GM12878 (cell line): ENCODE measurements around the gene ROCK1. TPM values are rescaled to one million over a fixed set of nuclear protein-coding genes. Genes with fewer than 3 reads are reported as not detected.

Experiments used
- ATAC-seq: fragments of 200-7000 bp; cut with Tn5 transposase; 3 replicates; pipeline ENCODE4 v1.9.1; 2020; ENCODE audit warnings: mild to moderate bottlenecking, moderate library complexity
- BruUV-seq: library from RNA; stranded (reverse); fragments of 400-500 nt; replicated peaks from 2 replicates; lab custom pipeline; 2021; lab: Mats Ljungman, UMichigan
- CTCF ChIA-PET: fragments of 300-600 bp; sonication (Branson Sonifier 250); formaldehyde crosslinking; extraction: SDS; loops from one replicate; lab custom pipeline; 2021; ENCODE audit warnings: inconsistent platforms; lab: Yijun Ruan, JAX
- POLR2A ChIA-PET: fragments of 350-600 bp; formaldehyde crosslinking; extraction: SDS; loops from one replicate; lab custom pipeline; 2021; ENCODE audit warnings: inconsistent platforms; lab: Charles Lee
- RAD21 ChIA-PET: fragments of 300-600 bp; sonication (Branson Sonifier 250); formaldehyde crosslinking; loops from one replicate; lab custom pipeline; 2023; ENCODE audit warnings: antibody characterized with exemption; ENCODE audit not compliant: unreplicated experiment; lab: Charles Lee
- SMC1A ChIA-PET: fragments of 300-600 bp; sonication (Branson Sonifier 250); formaldehyde crosslinking; loops from one replicate; lab custom pipeline; 2023; ENCODE audit not compliant: unreplicated experiment, uncharacterized antibody; lab: Charles Lee
- DNase-seq: peaks from one replicate; pipeline ENCODE4 v3.0.0-alpha.2; 2011; ENCODE audit warnings: low read depth, low spot score
- FAIRE-seq: peaks from 3 replicates; lab custom pipeline; 2011; peaks lifted over from hg19 to GRCh38; lab: Jason Lieb, UNC
- H2AFZ ChIP-seq: 2 replicates; pipeline ENCODE4 v1.6.0; 2011; ENCODE audit warnings: low read depth, low read length, control low read depth; ENCODE audit not compliant: control insufficient read depth
- H3K27ac ChIP-seq: 2 replicates; pipeline ENCODE4 v1.5.1; 2011; ENCODE audit warnings: control low read depth; ENCODE audit not compliant: control insufficient read depth, insufficient read depth
- H3K27me3 ChIP-seq, 2 experiments: replicated peaks in 1 of 2; 2 replicates each; pipeline versions ENCODE4 v1.6.0 to v1.6.1; 2011; ENCODE audit warnings: low read length in 1 of 2; ENCODE audit not compliant: control insufficient read depth in 2 of 2, insufficient read depth in 2 of 2
- H3K36me3 ChIP-seq, 2 experiments: 2 replicates each; pipeline ENCODE4 v1.5.1; 2011; ENCODE audit warnings: low read length in 1 of 2; ENCODE audit not compliant: control insufficient read depth in 2 of 2, insufficient read depth in 2 of 2
- H3K4me1 ChIP-seq: 2 replicates; pipeline ENCODE4 v1.6.1; 2011; ENCODE audit warnings: mild to moderate bottlenecking, low read length, moderate library complexity, mixed read lengths; ENCODE audit not compliant: control insufficient read depth, insufficient read depth
- H3K4me2 ChIP-seq: 2 replicates; pipeline ENCODE4 v1.6.0; 2011; ENCODE audit warnings: control low read depth; ENCODE audit not compliant: control insufficient read depth, insufficient read depth
- H3K4me3 ChIP-seq: fragments of 200-600 bp; sonication (generic); 2 replicates; pipeline ENCODE4 v1.5.1; 2016
- H3K79me2 ChIP-seq: 2 replicates; pipeline ENCODE4 v1.6.0; 2011; ENCODE audit warnings: low read length; ENCODE audit not compliant: control insufficient read depth, insufficient read depth
- H3K9ac ChIP-seq: 2 replicates; pipeline ENCODE4 v1.8.0; 2011; ENCODE audit warnings: low read length, control low read depth, mixed read lengths; ENCODE audit not compliant: control insufficient read depth, insufficient read depth
- H3K9me3 ChIP-seq: replicated peaks from 3 replicates; pipeline ENCODE4 v1.5.1; 2011; ENCODE audit warnings: mild to moderate bottlenecking, low read length; ENCODE audit not compliant: control insufficient read depth, insufficient read depth
- H4K20me1 ChIP-seq: 2 replicates; pipeline ENCODE4 v1.6.0; 2011; ENCODE audit not compliant: control insufficient read depth, insufficient read depth
- BMI1 ChIP-seq: fragments of 450-650 bp; IDR thresholded peaks from 2 replicates; pipeline ENCODE4 v1.6.1; 2016; ENCODE audit warnings: mild to moderate bottlenecking, moderate library complexity, borderline replicate concordance
- CHD1 ChIP-seq: IDR thresholded peaks from 2 replicates; pipeline ENCODE4 v1.6.1; 2012; ENCODE audit warnings: low read depth, low read length, improper control_type of control experiment
- FOXK2 ChIP-seq: fragments of 450-650 bp; IDR thresholded peaks from 2 replicates; pipeline ENCODE4 v1.6.1; 2017; ENCODE audit warnings: mild to moderate bottlenecking, moderate library complexity
- LARP7 ChIP-seq: fragments of 450-650 bp; IDR thresholded peaks from 2 replicates; pipeline ENCODE4 v1.6.1; 2017; ENCODE audit warnings: mild to moderate bottlenecking
- MTA2 ChIP-seq: fragments of 450-650 bp; IDR thresholded peaks from 2 replicates; pipeline ENCODE4 v1.6.1; 2016; ENCODE audit warnings: low read depth, mild to moderate bottlenecking, moderate library complexity
- MYC ChIP-seq: IDR thresholded peaks from 2 replicates; pipeline ENCODE4 v1.6.1; 2011; ENCODE audit warnings: mild to moderate bottlenecking, low read length, moderate library complexity, inconsistent platforms; ENCODE audit not compliant: insufficient read depth, insufficient replicate concordance, insufficient read length, severe bottlenecking
- NFYB ChIP-seq: IDR thresholded peaks from 2 replicates; pipeline ENCODE4 v1.6.1; 2011; ENCODE audit warnings: low read depth, mild to moderate bottlenecking, low read length, improper control_type of control experiment, moderate library complexity; ENCODE audit not compliant: insufficient read depth
- RCOR1 ChIP-seq: conservative IDR thresholded peaks from 2 replicates; pipeline ENCODE4 v1.6.1; 2012; ENCODE audit warnings: low read depth, low read length, improper control_type of control experiment
- RUNX3 ChIP-seq: IDR thresholded peaks from 2 replicates; pipeline ENCODE4 v1.6.1; 2012; ENCODE audit warnings: low read length, inconsistent platforms
- SP1 ChIP-seq: IDR thresholded peaks from one replicate; pipeline ENCODE4 v1.6.1; 2011; ENCODE audit warnings: low read depth, low read length
- STAT1 ChIP-seq: fragments of 450-650 bp; conservative IDR thresholded peaks from 2 replicates; pipeline ENCODE4 v1.6.1; 2014; ENCODE audit warnings: antibody characterized with exemption, mild to moderate bottlenecking
- SUPT20H ChIP-seq: IDR thresholded peaks from 2 replicates; pipeline ENCODE4 v1.6.1; 2011; ENCODE audit warnings: low read depth, mild to moderate bottlenecking, low read length, moderate library complexity, borderline replicate concordance; ENCODE audit not compliant: control insufficient read depth
- TCF12 ChIP-seq: IDR thresholded peaks from 2 replicates; pipeline ENCODE4 v1.6.1; 2011; ENCODE audit warnings: low read depth, mild to moderate bottlenecking, low read length
- ZNF217 ChIP-seq: fragments of 450-650 bp; IDR thresholded peaks from 2 replicates; pipeline ENCODE4 v1.6.1; 2017; ENCODE audit warnings: antibody characterized with exemption, mild to moderate bottlenecking
- WGBS: methylation state at CpG from one replicate; pipeline ENCODE4 v1.1.6; 2016; ENCODE audit warnings: low lambda C conversion rate; ENCODE audit not compliant: insufficient replicate concordance, insufficient coverage; ENCODE audit errors: missing lambda C conversion rate; 5-methylcytosine and 5-hydroxymethylcytosine counted together
- in situ Hi-C: fragments of 300-500 bp; cut with MboI; formaldehyde crosslinking; loops from 9 replicates; pipeline ENCODE4 v1.14.3; 2018; ENCODE audit warnings: mixed read lengths
- intact Hi-C: fragments of 100-400 bp; cut with micrococcal nuclease; formaldehyde crosslinking; loops from one replicate; pipeline ENCODE4 v1.14.2; 2022; ENCODE audit not compliant: unreplicated experiment
- polyA plus RNA-seq, 11 experiments: library from polyadenylated mRNA; depleted of rRNA in 4 of 11; unstranded in 6 of 11; stranded (reverse) in 5 of 11; fragments of >200 nt; fragmentation: Nextera tagmentation in 4 of 11; fragmentation: Illumina TruSeq in 1 of 11; extraction: Ambion mirVana in 4 of 11; extraction: Trizol in 1 of 11; gene quantifications; 1 replicate in 1 of 11; 2 replicates in 10 of 11; pipeline versions ENCODE4 v1.2.1 to v1.2.3, GENCODE V29; 2011 to 2016; ENCODE audit warnings: inconsistent platforms in 2 of 11, missing spikeins in 2 of 11, low read depth in 1 of 11
- total RNA-seq, 4 experiments: library from RNA; depleted of rRNA in 3 of 4; stranded (reverse); fragments of >200 nt in 3 of 4; fragmentation: Illumina TruSeq in 1 of 4; extraction: Trizol in 1 of 4; gene quantifications; 2 replicates each; pipeline versions ENCODE4 v1.2.1 to v1.2.3, GENCODE V29; 2013 to 2021
- TF ChIP-seq, protein P1 (sequence below): fragments of 150-350 bp; IDR thresholded peaks from 2 replicates; pipeline ENCODE4 v1.6.1; 2014; ENCODE audit warnings: mild to moderate bottlenecking, low read depth, low read length
- TF ChIP-seq, protein P2 (sequence below): fragments of 450-650 bp; IDR thresholded peaks from 2 replicates; pipeline ENCODE4 v1.6.1; 2016; ENCODE audit warnings: mild to moderate bottlenecking
- TF ChIP-seq, protein P3 (sequence below): fragments of 450-650 bp; IDR thresholded peaks from 2 replicates; pipeline ENCODE4 v1.6.1; 2016; ENCODE audit warnings: mild to moderate bottlenecking, moderate library complexity, borderline replicate concordance

Gene ROCK1
- total and polyA plus RNA-seq, 10 of the 15 experiments (the other 5 are each of a cell fraction or from before 2014, with no cell fraction given): 14.8 to 46.6 (median 29.5) TPM

DNA sequence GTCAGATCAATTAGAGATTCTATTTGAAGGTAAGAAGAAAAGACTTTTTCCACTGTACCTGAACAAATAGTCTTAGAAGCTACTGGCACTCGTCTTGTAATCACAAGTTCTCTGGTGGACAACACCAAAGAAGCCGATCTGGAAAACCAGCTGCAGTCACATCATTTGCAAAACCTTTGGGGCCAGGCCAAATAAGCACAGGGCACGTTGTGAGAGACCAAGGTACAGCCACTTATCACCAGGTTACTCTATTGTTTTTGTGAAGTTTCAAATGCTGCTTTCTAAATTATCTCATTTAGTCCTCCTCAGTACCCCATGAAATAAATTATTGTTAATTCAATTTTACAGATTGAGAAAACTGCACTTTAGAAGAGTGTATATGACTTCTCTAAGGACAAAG lies 18.5 kb downstream of the ROCK1 start:
- 84% methylated on average over 3 of the region's 3 CpGs for WGBS
- Histone ChIP-seq H4K20me1 (no peaks in the 10 kb centered on the region), H3K4me1 (no peaks in the 10 kb centered on the region), H3K9ac (no peak overlapping the region), H2AFZ (no peak overlapping the region), H3K27ac (no peak overlapping the region), H3K27me3 (no peaks in the 10 kb centered on the region), H3K4me2 (no peak overlapping the region), H3K79me2 (peaks cover 74% of the 10 kb centered on the region), H3K36me3 (peaks cover 0 to 9% of the 10 kb centered on the region in 2 experiments; a peak in 2 of 4 replicates), H3K9me3 (peaks cover 5% of the 10 kb centered on the region), H3K4me3 (no peak overlapping the region)
- intact Hi-C loops: no loop called here
- ChIA-PET RAD21 (no interaction called here), SMC1A (no interaction called here), CTCF (no interaction called here), POLR2A (no interaction called here)
- DNase-seq: no peak
- BruUV-seq: no TSS peak
- no peak for FAIRE-seq
- in situ Hi-C loops: loop anchor here (10.0 to 25.0 kb wide), 2 partner anchors 94 to 98 kb away; no protein-coding TSS in a partner anchor
- no peak for ATAC-seq
- TF ChIP-seq ZNF217 (no peak), SUPT20H (no peak), RUNX3 (no peak), NFYB (no peak), MTA2 (no peak), BMI1 (no peak), CHD1 (no peak), FOXK2 (no peak), SP1 (no peak), STAT1 (no peak), TCF12 (no peak), MYC (no peak), RCOR1 (no peak), LARP7 (no peak)
- TF ChIP-seq, protein P1, sequence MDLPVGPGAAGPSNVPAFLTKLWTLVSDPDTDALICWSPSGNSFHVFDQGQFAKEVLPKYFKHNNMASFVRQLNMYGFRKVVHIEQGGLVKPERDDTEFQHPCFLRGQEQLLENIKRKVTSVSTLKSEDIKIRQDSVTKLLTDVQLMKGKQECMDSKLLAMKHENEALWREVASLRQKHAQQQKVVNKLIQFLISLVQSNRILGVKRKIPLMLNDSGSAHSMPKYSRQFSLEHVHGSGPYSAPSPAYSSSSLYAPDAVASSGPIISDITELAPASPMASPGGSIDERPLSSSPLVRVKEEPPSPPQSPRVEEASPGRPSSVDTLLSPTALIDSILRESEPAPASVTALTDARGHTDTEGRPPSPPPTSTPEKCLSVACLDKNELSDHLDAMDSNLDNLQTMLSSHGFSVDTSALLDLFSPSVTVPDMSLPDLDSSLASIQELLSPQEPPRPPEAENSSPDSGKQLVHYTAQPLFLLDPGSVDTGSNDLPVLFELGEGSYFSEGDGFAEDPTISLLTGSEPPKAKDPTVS: no peak
- TF ChIP-seq, protein P2, sequence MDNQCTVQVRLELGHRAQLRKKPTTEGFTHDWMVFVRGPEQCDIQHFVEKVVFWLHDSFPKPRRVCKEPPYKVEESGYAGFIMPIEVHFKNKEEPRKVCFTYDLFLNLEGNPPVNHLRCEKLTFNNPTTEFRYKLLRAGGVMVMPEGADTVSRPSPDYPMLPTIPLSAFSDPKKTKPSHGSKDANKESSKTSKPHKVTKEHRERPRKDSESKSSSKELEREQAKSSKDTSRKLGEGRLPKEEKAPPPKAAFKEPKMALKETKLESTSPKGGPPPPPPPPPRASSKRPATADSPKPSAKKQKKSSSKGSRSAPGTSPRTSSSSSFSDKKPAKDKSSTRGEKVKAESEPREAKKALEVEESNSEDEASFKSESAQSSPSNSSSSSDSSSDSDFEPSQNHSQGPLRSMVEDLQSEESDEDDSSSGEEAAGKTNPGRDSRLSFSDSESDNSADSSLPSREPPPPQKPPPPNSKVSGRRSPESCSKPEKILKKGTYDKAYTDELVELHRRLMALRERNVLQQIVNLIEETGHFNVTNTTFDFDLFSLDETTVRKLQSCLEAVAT: no peak
- TF ChIP-seq, protein P3, sequence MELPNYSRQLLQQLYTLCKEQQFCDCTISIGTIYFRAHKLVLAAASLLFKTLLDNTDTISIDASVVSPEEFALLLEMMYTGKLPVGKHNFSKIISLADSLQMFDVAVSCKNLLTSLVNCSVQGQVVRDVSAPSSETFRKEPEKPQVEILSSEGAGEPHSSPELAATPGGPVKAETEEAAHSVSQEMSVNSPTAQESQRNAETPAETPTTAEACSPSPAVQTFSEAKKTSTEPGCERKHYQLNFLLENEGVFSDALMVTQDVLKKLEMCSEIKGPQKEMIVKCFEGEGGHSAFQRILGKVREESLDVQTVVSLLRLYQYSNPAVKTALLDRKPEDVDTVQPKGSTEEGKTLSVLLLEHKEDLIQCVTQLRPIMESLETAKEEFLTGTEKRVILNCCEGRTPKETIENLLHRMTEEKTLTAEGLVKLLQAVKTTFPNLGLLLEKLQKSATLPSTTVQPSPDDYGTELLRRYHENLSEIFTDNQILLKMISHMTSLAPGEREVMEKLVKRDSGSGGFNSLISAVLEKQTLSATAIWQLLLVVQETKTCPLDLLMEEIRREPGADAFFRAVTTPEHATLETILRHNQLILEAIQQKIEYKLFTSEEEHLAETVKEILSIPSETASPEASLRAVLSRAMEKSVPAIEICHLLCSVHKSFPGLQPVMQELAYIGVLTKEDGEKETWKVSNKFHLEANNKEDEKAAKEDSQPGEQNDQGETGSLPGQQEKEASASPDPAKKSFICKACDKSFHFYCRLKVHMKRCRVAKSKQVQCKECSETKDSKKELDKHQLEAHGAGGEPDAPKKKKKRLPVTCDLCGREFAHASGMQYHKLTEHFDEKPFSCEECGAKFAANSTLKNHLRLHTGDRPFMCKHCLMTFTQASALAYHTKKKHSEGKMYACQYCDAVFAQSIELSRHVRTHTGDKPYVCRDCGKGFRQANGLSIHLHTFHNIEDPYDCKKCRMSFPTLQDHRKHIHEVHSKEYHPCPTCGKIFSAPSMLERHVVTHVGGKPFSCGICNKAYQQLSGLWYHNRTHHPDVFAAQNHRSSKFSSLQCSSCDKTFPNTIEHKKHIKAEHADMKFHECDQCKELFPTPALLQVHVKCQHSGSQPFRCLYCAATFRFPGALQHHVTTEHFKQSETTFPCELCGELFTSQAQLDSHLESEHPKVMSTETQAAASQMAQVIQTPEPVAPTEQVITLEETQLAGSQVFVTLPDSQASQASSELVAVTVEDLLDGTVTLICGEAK: no peak
